Activated CD4-positive, alpha-beta T cell treated with anti-CD3 and anti-CD28 coated beads, Interleukin-2, amount 50 U/mL, for 24 hours (primary cell): Measurements from ENCODE around the gene ZMIZ1.
A peak's percentile ranks its signal among the peaks of the same experiment; 100 is the strongest.

Source experiments
- DNase-seq, 2 donors: peaks; one replicate each; pipeline ENCODE4 v3.0.0-alpha.2; 2020; ENCODE audit warnings: low read depth in 1 of 2, low spot score in 1 of 2

Gene ZMIZ1

DNA sequence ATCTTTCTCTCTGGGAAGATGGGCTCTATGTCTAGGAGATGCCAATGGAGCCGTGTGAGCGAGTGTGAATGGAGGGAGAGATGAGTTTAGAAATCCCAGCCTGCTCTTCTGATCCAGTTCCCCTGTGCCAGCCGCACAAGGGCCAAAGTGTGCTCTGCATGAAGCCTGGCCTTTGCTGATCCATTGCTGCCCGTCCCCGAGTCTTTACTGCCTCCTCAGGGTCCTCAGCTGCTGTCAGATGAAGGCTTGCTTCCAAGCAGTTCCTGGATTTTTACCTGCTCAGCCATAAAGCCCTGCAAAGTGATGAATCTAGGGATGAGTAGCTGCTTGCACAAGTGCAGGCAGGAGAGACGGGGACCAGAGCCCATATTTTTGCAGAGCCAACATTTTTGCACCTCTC, 115.9 kb downstream of the ZMIZ1 start:
- no peak for DNase-seq

DNA sequence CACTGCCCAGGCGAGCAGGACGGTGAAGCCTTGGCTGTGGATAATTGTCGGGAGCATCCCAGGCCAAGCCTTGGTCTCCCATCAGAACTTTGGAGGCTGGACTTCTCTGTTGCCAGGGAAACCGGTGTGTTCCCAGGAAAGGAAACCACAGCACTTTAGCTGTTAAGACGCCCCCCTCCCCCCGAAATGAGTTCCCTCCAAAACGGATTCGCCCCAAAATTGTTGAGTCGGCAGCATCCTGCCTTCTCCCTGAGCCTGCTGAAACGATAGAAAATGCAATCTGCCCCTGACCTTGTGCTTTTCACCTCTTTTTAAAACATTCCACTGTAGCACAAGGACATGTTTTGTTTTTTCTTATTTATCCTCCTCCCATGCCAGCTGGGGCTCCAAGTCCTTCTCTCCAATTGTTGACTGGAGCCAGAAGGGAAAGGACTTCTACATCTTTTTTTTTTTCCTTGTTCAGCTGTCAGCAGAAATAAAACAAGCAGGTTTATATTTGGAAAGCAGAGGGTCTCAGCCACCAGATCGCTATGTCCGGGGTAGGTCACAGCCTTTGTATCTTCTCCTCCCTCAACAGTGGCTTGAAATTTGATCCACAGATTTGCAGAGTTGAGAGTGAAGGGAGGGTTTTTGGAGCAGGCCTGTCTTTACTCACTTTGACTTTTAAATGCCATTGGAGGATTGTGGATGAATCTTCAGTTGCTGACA, 116.5 kb downstream of the ZMIZ1 start:
- no peak for DNase-seq

DNA sequence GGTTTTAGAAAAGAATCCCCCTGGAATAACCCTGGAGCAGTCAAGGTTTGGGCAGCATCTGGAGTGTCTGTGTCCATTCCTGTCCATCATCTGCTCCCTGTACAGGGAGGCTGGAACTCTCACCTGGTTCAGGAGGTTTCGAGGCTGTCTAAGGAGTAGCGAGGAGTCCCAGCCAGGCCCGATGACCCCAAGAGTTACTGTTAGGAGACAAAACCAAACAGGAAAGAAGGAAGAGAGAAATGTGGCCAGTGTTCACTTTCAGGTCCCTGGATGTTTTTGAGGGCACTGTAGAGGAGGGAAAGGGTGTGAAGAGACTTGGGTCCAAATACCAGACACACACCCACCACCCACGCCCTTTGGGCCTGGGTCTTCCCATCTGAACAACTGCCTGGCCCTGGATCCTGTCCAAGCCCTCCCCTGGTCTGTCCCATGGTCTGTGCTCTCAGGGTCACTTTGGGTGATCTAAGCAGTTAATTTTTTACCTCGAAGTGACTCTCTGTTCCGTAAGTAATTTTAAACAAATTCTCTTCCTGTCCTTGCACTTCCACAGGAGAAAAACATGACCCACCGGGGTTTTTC, 117.1 kb downstream of the ZMIZ1 start:
- DNase-seq, result no peak

DNA sequence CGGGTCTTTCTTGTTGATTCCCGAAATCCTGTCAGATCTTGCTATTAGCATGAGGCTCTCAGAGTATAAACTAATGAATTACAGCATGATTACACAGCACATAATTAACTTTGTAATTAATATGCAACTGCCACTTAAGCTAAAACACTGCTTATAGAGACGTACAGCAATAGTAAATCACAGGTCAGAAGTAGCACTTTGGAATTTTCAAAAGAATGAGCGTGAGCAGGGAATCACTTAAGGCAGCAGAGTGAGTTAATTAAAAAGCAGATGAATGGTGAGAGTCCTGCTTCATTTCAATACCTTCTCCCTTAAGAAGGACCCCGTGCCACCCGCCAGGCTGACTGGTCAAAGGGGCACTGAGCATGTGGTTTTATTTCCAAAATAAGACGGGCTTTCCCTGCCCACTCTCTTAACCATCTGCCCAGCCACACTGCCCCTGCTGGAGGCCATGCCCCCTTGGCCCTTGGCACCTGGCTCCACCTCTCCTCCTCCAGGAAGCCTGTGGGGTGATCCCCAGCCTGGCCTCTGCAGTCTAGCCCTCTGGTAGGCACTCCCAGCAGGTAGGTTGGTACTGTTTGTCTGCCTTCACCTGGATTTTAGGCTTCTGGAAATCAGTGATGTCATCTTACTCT, 117.8 kb downstream of the ZMIZ1 start:
- DNase-seq, result no peak

DNA sequence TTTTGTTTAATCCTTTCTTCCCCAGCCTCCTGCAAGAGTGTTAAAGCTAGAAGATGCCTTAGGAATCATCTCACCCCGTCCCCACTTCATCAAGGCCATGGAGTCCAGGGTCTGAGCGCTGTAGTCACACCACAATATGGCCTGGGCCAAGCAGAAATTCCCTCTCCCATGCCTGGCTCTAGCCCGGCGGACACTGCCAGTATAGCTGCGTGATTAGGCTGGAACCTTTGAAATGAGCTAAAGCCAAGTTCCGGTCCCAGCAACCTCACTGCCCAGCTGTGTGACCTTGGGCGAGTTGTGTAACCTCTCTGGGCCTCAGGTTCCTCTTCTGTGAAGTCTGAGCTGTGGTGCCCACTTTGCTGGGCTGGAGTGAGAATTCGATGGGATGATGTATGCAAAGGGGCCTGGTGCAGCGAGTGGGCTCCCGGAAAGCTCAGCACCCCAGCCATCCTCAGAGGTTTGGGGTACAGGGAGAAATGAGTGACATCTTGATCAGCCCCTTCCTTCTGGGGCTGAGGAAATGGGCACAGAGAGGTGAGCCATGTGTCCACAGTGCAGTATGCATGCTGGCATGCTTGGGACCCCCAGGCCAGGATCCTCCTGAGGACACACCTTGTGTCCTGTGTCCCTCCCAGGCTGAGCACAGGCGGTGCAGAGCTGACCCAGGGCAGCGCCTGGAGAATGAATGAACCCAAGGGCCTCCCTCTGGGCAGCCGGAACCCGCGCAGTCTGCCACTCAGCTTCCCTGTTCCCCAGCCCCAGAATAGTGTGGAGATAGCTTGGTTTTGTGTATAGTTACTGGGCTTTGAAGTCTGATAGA, 118.6 kb downstream of the ZMIZ1 start:
- no peak for DNase-seq

DNA sequence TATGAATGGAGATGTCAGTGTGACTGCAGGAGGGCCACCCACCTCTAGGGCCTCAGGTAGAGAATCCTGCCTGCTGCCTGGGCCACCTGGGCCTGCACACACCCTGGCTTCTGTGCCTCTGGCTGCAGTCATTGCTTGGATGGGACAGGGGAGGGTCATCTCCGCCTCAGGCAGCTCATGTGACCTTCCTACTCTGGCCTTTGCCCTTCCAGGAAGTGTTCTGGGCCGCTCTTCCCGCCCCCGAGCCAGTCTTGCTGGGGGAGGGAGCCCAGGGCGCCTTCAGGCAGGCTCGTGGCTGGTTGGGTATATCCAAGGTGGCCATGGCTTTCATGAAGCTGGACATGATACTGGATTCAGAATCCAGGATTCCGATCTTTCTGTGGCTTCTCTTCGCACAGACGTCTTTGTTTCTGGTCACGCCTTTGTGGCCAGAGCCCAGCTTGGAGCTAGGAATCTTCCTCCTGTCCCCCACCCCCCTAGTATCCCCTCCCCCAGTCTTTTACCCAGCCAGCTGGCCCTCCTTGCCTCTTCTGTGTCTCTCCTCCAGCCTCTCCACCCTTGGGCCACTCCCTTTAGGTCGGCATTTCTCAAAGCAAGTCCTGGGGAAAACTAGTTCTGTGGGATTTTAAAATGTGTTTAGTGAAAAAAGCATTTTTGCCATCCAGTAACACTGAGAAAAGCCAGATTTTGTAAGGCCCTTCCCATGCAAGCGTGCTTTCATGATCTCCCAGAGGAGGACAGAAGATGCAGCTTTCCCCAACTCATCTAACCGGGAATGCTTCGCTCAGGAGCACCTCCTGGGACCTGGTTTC, 119.6 kb downstream of the ZMIZ1 start:
- DNase-seq, result no peak

DNA sequence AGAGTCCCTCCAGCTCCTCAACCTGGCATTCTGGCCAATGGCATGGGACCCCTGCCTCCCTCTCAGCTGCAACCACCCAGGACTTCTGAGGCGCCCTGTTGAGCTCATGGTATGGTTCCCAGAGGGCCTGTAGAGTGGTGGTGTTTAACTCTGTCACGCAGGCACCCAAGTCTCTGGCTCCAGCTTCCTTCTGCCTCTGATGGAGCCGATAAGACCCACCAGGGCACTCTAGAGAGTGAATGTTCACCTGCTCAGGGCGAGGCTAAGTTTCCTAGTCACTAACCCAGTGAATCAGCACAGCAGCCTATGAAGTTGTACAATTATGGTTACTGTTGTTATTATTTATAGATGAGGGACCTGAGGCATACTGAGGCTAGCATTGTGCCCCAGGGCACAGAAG, 120.4 kb downstream of the ZMIZ1 start:
- DNase-seq, result no peak

DNA sequence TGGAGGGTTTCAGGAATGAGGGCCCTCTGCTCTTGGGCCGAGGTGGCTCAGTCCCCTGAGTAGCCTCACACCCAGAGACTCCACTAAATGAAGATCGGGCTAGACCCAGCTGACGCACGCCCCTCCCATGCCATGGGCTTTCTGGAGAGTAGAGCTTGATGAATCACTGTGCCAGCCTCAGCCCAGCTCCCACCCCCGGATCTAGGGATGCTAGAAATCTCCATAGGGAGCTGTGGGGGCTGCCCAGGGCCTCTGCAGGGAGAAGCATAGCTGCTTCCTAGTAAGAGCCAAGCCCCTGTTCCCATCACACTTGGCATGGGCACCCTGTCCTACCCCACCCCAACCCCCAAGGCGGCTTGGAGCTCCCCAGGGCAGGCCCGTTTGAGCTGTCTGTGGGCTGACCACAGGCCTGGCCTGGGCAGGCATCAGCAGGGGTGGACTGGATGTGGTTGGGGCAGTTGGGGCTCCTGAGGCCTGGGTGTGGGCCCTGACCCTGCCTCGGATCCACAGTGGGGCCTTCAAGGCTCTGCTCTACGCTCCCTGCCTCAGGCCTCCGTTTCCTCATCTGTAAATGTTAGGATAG, 121.2 kb downstream of the ZMIZ1 start:
- DNase-seq, result no peak

DNA sequence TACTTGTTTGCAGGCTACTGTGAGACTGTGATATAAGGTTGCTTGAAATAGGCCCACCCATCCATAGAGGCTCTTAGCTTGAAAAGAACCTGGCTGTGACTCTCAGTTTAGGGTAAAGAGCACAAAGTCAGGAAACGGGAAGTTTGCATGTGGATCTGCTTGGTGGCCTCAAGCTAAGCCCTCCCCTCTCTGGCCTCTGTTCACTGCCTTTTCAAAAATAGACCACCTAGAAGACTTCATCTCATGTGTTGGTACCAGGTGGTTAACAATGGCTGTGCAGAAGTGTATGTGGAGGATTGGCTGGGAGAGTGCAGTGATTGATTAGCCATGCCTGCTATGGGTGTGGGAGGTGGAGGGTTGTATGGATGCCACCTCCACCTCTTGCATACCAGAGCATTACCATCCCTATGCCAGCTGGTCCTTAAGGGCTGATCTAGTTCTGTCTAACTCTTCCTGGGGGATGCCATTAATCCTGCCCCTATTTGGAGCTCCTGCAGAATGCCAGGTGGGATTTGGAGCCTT, 122.0 kb downstream of the ZMIZ1 start:
- DNase-seq, result no peak

DNA sequence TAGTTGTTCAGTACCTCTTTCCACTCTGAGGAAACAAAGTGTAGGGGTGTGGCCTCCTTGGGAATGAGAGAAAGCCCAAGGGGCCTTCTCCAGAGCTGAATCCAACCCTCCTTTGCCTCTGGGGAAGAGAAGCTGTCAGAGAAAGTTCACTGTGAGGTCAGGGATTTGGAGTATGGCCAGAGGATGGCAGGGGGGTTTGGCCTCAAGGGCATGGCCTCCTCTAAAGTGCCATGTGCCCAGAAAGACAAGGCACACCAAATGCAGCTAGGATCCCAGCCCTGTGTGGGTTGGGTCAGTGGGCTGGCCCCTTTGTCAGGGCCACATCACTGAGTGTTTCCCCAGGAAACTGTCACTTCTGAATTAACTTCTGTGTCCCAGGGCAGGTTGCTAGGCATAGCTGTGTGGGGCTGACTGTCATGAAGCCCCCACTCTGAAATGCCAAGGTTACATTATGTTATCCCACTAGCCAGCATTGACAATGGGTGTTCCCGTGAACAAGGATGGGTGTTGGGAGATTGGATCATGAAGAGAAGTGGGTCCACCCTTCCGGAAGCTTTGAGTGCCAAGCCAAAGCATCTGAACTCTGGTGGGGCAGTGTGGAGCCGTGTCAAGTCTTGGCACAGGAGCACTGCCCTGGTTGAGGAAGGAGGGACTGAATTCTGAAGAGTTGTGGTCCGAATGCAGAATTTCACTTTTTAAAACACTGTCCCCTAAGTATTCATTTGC, 123.3 kb downstream of the ZMIZ1 start:
- no peak for DNase-seq

DNA sequence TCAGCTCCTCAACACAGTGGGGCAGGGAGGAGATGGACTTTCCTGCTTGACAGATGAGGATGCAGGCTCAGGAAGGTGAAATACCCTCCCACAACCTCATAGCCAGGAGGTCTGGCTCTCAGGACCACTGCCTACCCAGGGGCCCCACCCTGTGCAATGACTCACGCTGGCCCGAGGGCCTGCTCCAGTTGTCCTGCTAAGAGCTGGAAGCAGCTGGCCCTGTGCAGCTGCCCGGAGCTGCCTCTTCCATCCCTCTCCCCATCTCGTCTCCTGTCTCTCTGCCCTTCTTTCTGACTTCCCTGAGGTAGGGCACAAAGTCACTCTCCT, 123.9 kb downstream of the ZMIZ1 start:
- DNase-seq, result no peak

DNA sequence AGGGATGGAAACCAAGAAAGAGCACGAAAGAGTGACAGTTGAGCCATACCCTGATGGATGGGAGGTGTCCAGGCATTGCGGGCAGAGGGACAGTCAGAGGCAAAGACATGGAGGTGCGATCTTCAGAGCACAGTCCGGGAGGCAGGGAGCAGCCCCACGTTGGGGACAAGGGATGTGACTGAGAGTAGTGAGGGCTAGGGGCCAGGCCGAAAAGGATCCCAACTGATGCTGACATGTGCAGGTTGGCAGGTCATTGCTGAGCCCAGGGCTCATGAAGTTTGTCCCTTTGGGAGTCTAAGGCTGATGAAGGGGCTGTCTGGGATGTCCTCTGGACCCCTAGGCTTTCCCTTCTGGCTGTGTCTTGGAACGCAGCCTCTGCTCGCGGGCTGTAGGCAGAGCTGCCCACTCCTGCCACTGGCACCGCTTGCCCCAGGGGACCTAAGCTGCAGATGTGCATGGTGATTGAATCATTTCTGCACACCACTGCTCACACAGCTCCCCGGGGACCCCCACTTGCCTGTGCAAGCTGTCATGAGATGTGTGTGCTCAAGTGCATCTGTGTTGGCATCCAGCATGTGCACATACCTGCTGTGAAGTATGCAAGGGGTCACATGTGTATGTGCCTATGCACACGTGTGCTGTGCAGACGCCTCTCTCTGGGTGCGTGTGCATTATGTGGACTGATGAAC, 125.1 kb downstream of the ZMIZ1 start:
- DNase-seq, result no peak

DNA sequence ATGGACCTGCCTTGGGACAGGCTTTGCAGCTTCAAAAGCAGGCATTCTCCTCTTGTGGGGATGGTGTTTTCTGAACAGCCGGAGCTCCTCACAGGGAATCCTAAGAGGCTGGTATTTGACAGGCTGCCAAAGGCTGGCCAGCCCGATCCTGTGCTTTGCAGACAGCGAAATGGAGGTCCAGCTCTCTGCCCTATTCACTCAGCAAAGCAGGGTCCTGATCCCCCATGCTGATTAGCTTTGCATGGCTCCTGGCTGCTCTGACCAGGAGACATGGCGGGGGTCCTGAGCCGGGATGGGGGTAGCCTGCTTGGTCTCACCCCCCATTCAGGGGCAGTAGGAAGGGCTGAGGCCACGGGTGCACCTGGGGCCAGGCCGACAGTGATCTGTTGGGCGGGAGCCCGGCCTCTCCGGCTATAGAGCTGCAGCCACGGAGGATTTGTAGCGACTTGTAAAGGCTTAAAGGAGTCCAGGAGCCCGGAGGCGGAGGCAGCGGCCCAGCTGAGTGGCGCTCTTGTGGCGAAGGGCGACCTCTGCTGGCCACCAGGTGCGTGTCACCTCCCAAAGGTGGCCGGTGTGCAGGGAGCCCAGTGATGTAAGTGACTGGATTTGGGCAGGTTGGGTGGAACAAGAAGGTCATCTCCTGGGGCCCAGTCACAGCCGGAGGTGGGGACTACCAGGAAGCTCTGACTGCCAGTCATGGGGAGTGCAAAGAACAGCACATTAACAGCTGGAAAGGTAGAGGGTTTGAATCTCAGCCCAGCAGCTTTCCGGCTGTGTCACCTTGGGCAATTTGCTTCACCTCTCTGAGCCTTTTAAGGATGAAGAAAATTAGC, 126.5 kb downstream of the ZMIZ1 start:
- DNase-seq, result peak; percentile 56 to 63

DNA sequence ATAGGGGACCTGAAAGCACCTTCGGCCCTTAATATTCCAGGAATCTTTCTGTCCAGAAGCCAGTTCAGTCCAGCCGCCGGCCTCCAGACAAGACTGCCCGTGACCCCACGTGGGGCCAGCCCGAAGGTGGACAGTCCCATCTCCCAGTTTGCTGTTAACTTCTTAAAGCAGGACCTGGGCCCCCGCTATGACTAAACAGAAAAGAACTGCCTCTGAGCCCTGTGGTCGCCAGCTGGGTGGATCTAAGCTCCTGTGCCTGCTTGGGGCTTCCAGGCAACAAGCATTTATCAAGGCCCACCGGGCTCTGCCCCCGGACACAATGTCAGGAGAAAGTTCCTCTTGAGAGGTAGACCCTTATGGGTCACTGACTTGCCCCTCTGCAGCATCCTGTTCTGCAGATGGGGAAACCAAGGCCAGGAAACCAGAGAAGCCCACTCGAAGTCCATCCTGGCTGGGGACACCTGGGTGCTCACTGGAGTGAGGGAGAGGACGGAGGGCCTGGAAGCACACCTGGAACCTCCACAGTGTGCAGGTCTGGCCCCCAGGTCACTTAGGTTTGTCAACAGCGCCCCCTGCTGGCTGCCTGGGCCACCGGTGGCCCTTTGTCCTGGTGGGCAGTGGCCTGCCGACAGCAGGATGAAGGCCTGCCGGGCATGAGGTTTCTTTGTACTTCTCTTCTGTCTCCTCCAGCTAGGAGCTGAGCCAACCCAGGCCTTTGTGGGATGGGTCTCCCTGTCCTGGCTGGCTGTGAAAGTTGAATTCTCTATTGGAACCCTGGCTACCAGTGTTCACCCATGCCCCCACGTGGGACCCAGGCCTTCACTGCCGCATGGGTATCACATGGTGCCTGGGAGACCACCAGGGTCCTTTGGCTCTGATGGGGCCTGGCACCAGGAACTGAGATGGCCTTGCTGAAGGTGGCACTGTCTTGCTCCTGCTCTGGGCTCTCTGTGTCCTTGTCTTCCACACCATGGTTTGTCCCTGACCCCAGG, 128.0 kb downstream of the ZMIZ1 start:
- peak; percentile 51 to 65 for DNase-seq

DNA sequence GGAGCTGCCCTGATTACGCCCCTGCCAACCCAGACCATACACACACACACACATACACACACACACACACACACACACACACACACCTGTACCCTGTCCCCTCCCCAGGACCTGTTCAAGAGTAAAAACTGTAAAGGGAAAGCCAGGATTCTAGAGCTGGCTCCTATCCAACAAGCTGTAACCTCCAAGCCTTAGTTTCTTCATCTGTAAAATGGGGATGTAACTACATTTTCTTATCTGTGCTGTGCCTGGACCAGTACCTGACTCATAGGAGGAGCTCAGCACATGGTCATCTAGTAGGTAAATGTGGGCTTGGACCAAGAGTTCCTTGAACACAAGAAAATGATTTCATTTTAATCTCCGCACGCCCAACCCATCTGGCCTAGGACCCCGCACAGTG, 128.8 kb downstream of the ZMIZ1 start:
- no peak for DNase-seq

DNA sequence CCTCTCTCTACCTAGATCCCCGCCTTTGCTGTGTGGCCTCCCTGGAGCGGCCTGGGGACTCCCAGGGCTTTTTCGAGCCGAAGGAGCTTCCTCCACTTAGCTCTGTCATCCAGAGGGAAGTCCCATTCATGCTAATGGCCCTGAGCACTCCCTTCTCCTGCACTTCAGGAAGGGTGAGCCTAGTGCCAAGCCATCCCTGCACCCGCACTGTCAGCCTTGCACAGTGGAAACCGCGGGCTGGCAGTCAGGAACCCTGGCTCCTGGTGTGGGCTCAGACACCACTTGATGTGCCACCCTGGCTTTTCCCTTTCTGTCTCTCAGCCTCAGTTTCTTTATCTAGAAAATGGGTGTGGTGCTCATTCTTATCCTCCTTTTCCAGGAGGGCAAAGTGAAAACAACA, 131.6 kb downstream of the ZMIZ1 start:
- no peak for DNase-seq

DNA sequence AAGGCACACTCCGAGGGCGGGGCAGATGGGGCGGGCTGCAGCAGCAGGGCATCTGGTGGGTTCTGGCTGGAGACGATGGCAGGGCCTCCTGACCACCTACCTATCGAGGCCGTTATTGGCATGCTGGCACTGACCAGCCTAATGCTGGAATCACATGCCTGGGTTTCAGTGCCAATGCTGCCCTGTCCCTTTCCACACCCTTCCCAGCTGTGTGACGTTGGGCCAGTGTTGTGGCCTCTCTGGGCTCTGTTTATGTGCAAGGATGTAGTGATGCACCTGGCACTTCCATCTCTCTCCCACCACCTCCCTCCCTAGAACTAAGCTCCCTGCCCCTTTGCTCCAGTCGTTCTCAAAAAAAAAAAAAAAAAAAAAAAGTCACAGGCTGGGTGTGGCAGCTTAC, 132.9 kb downstream of the ZMIZ1 start:
- DNase-seq, result no peak
